NCI-H128 (cell line): ENCODE measurements around the gene TSPAN2.

Experiments
- DNase-seq: peaks from one replicate; lab custom pipeline; 2025; ENCODE audit not compliant: unreplicated experiment; lab: John Stamatoyannopoulos, UW

Gene TSPAN2

DNA sequence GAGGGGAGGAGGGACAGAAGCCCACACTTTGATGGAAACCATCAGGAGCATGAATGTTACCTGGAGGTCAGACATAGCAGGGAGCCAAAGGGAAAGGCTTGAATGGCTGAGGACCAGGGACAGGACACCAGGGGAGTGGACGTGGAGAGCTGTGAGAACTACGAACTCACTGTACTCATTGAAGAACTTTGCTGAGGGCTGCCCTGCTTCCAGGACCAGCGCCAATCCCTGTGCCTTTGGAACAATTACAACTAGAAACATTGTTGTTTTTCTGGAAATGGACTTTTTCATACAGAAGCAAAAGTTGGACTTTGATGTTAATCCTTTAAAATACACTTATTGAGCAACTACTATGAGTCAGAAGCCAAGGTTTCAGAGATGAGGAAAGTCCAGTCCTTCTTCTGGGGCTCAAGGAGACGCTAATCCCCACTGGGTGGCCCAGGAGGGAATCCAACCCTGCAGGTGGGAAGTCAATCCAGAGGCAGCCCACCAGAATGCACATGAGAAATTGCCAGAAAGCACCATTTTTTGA, 12.9 kb downstream of the TSPAN2 start:
- no peak for DNase-seq

DNA sequence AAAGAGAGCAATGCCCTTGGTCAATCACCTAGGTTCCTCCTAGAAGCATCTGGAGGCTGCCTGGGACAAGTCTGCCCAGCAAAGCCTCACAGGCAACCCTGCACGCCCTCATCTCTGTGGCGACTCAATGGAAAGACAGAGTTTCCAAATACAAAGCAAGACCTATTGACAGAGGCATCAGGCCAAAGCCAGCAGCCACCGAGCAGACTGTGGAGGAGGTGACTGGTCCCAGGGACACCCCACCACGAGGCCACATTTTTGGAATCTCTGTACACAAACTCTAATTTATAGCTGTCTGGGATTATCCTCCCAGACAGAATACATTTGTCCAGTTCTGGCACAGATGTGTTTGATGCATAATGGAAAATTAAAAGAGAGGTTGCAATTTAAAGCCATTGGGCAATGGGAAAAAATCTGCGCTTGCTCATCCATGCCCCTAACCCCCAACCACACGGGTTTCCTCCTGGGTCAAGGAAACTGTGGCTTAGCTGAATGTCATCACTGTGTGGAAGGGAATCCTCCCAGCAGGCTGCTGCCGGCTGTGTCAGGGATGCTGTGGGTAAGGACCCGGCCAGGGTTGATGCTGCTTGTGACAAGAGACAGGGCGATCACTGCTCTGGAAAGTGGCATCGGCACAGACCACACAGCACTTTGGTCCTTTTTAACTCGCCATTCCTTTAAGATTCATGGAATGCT, 14.3 kb downstream of the TSPAN2 start:
- DNase-seq: no peak

DNA sequence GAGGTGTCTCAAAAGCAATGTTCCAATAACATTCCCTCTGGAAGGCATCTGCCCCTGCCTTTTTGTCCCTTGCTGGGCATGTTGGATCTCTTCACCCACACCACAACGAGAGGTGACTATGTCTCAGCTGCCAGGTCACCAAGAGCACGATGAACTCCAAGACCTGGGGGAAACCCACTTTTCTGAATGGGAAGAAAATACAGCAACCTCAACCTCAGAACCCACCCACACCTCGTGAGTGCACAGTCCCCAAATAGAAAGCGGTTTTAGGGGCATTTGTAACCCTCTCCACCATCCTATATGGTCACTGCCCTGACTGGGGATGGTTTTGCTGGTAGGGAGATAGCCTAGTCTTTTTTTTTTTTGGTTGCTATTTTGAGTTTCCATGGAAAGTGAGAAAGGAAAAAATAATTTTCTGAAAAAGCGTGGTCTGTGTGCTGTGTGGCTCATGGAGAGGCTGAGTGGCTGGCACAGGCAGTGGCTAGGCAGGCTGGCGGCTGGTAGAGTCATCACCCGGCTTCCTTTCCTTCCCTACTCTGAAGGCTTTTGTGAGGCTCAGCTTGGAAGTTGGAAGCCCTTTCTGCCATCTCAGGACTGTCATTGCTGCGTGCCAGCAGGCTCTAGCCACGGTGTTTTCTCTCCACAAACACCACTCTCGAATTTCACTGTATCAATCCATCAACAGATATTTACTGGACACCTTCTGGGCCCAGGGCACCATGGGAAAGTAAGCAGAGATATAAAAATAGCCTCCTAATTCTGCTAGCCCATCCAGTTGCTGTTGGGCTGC, 15.8 kb downstream of the TSPAN2 start:
- DNase-seq: no peak

DNA sequence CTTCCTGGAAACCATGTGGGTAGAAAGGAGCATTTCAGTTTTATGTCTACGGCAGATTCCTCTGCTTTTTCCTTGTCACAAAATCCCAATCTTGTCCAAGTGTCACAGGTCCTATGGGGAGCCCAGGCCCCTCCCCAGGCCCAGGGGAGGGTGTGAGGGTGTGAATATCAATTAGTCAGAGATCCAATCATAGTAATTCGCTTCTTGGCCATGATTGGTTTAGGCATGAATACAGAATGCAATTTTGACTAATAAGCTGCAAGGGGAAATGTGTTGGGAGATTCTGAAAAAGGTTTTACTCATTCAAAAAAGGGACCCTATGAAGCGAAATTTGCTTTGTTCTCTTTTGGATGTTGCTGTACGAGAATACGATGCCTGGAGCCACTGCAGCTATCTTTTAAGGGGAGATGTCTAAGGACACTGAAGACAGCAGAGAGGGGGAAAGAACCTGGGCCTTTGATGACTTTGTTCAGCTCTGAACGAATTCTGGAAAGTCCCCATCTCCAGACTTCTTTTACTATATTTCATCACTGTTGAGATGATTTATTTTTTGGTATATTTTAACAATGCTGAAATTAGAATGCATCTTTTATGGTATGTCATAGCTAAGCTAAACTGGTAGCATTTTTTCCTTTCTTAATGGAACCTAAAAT, 18.2 kb downstream of the TSPAN2 start:
- DNase-seq: no peak

DNA sequence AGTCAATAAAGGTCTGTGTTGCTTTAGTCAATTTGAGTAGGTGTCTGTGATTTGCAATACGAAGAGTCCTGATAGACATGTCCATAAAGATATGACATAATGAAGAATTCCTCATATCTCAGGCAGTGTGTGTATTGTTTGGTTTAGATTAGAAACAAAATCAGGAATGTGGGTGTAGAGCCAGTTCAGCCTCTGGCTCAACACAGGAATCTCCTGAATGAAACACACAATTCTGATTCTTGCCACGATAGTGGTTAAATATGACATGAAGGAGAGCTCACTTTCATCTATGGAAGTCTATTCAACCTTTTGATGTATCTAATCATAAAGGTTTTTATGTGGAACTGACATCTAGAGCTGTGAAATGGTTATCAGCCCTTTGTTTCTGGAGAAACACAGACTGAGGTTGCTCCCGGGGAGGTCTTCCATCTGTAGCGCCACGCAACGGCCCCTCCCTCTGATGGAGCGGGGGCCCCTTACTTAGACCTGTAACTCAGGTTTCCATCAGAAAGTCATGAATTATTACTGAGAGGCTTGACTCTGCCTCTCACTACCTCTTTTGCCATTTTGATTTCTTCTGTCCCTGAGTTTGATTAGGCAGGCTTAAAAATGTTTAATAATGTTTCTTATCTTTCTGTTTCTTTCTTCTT, 19.5 kb downstream of the TSPAN2 start:
- no peak for DNase-seq

DNA sequence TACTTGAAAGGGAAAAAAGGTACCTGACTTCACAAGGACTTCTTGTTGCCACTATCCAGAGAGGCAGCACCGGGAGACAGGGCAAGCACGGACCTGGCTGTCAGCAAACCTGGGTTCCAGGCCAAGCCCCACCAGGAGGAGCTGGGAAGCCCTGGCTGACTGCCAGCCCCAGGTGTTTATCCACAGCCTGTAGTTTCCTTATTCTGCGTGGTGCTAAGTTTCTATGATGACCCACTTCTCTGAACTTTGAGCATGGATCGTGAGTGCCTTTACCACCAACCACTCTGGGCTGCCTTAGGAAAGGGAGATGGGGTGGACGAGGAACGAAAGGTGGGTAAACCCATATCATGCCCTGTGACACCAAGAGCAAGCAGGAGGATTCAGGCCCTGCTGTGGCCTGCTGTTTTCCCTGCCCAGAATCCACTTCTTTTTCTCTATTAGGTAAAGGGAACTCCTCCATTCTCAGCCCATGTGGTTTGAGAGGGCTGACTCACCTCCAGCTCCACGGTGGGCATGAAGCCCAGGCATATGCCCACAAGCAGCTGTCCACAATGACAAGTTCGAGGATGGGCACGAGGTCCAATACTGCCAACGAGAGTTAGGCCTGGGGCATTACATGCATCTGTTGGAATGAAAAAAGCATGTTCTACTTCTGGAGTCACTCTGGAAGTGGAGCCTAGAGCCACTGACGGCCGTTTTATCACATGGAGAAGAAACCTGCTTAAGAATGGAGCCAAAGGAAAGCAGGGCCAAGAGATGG, 20.3 kb downstream of the TSPAN2 start:
- no peak for DNase-seq

DNA sequence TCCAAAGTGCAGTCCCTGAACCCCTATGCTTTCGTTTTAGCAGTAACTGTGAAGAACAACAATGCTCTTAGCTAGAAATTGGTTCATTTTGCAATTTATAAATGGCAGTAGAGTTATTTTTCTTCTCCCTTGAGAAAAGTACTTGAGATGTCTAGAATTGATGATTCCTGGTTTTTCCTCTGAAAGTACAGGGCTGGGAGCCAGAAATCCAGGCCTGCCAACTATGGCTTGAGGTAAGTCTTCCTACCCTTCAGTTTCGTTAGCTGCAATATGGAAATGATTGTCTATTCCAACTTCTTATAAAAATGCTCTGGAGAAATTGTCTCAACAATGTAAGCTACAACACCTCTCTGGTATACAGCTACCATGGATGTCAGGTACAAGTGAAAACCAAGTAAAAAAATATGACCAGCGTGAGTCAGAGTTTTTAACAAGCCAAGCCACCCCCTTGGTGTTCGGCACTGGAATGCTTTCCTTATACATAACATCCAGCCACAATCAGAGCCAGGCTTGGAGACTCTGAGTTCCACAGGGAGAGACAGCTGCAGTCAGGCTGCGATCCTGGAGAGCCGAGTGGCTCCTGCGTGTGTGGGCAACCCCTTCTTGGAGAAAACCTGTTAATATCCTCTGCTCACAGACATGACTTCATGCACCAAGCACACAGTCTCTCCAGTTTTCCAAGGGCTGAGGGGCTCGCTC, 22.0 kb downstream of the TSPAN2 start:
- no peak for DNase-seq

DNA sequence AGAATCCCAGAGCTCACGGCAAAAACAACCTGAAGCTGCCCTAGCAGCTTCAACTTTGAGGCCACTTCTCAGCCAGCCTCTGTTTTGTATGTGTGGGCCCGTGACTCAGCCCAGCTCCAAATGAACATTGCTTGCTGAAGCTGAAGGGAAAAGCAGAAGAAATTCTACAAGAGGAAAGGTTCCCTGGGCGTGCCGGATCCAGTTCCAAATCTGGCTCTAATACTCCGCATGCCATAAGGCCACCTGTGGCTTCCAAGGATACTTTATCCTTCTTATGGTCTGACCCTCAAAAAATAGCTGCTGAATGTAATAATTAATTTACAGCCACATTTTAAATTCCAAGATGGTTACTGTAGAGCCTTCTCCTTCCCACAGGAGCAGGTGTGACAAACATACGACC, 24.3 kb downstream of the TSPAN2 start:
- no peak for DNase-seq

DNA sequence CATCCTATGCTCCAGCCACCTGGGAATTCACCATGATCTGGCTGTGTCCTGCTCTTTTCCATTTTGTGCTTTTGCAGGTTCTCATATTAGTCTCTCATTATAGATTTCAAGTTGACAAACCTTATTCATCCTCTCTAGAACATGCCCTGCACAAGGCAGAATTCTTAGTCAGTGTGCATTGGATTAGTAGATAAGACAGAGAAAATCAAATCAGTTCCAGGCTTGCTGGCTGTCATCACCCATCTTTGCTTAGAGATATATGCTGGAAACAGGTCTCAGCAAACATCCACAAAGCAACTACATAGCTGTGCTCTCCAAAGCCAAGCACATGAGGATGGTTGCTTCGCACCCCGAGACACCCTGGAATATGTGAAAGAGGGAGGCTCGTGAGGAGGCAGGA, 24.8 kb downstream of the TSPAN2 start:
- DNase-seq: no peak

DNA sequence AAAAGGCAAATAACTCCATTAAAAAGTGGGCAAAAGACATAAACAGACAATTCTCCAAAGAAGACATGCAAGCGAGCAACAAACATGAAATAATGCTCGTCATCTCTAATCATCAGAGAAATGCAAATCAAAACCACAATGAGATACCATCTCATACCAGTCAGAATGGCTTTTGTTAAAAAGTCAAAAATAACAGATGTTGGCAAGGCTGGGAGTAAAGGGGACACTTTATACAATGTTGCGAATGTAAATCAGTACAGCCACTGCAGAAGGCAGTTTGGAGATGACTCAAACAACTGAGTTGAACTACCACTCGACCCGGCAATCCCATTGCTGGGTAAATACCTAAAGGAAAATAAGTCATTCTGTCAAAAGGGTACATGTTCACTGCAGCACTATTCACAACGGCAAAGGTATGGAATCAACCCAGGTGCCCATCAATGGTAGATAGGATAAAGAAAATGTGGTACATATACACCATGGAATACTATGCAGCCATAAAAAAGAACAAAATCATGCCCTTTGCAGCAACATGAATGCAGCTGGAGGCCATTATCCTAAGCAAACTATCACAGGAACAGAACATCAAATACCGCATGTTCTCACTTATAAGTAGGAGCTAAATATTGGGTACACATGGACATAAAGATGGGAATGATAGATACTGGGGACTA, 25.9 kb downstream of the TSPAN2 start:
- DNase-seq: no peak

DNA sequence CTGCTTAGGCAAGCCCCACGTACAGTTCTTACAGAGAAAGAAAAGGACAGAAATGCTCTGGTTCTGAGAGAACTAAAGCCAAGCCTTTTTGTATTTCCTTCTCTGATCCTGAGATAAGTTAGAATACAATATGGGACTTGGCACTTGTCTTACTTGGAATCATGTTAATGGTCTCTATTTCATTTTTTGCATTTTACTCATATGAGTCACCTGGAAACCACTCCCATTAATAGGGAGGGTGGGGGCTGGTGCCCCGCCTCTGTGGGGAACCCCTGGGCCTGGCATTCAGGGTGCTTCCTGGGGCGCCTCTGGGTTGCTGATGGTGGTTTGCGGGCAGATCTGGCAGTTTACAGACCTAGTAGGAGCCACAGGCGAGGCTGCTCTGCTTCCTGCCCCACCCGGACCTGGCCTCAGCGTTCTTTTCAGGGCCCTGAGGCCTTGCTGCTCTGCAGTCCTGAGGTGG, 26.7 kb downstream of the TSPAN2 start:
- no peak for DNase-seq

DNA sequence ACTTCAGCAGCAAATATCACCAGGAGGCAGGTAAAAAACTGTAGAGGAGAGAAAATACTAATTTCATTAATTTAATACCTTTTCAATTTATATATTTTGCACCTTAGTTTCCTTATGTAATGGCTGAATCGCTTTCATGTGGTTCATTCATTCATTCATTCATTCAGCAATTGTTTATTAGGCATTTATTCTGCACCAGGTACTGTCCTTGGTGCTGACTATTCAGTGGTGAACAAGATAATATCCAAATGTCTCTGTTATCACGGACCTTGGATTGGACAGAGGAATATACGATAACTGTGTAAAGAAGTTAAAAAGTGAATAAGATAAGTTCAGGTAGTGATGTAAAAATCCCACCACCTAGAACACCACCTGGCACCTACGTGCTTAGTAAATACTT, 28.8 kb downstream of the TSPAN2 start:
- no peak for DNase-seq

DNA sequence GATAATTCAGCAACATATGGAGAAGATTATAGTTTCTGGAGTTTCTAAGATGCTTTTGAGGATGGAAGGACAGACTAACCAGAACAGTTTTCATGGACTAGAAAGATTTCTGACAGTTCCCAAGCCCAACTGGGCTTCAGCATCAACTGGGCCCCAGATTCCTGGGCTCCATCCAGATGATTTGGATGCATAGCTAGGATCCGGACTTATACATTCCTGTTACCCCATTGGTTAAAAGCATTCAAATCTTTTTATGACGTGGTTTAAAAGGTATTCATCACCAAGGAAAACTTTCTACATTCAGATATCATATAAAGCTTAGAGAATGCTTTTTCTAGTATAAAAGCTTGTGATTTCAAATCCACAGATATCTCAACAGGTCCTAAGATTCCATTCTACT, 30.0 kb downstream of the TSPAN2 start:
- DNase-seq: no peak

DNA sequence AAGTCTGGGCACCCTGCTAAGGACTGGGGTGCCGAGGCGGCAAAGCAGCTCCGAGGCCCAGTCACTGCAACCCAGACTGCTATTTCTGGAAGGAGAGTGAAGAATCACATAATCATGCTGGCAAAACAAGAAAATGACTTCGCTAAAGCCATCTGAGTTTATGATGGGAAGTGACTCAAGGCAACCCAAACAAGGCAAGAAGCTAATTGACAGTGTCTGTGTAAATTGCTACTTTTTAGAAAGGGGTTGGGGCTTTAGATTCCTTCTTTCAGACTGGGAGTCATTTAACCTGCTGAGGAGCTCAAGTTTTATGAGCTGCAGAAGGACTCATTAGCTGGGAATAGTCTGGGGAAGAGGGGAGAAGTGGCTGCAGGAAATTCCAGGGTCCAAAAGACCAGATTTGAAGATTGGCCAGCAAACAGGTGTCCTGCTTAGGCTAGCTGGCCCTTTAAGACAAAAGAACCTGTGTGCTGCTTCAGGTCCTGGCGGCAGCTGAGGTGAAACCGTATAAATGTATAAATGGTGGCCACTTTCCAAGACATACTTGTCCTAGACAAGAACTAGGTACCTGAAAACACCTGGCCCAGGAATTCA, 31.5 kb downstream of the TSPAN2 start:
- no peak for DNase-seq

DNA sequence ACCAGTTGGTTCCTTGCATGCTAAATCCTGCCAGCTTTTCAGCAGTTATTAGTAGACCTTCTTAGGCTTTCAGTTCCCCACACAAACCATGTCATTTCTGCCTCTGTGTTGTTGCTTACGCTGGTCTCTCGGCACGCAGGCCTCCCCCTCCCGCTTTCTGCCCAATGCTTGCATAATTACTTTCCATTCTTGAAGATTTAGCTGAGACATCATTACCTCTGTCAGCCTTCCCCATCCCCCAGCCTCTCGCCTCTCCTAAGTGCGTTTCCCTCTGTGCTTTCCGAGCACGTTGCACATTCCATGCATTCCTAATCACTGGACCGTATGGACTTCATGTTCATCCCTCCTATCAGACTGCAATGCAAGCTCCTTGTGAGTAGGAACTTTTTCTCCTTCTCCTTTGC, 32.9 kb downstream of the TSPAN2 start:
- no peak for DNase-seq

DNA sequence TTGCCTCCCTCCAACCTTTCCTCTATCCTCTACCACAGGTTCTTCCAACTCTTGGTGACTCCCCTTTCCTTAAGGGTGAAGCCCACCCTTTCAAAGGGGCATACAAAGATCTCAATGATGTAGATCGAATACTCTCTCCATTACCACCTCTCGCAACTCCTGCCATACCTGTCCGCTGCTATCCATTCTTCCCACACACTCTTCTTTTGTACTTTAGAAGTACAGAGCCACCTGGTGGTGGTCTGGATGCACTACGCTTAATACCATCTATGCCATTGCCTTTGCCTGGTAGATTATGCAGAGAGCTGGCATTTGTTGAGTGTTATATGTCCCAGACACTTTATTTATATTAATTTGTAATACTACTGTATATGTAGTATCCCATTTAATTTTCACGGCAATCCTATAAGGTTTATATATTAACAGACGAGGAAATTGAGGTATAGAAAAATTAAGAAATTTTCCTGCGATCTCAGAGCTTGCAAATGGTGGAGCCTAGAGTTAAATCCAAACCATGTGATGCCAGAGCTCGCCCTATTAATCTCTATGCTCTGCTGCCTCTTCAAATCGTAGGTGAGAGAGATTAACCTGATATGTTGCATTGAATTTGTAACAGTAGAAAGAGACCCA, 36.7 kb downstream of the TSPAN2 start:
- DNase-seq: no peak

DNA sequence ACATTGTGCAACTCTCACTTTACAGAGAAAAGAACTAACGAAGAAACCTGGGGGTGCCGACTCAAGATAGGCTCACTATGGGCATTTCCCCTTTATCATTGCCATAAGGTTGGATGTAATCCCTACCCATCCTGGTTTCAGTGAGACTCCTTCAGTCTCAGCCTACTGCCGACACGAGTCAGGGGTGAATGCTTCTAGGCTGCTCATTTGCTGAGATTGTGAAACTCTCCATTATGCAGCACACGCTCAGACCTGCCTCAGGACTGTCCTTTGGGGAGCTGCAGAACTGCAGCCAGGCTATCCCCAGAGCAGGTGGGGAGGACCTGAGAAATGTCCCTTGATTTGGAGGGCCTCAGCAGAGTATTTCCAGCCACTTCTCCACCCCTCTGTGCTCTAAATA, 37.5 kb downstream of the TSPAN2 start:
- no peak for DNase-seq

DNA sequence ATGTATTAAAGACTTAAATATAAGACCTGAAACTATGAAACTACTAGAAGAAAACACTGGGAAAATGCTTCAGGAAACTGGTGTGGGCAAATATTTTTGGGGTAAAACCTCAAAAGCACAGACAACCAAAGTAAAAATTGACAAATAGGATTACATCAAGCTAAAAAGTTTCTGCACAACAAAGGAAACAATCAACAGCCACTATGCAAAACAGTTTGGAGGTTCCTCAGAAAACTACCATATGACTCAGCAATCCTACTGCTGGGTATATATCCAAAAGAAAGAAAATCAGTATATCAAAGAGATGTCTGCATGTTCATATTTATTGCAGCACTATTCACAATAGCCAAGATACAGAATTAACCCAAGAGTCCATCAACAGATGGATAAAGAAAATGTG, 42.6 kb downstream of the TSPAN2 start:
- DNase-seq: no peak

DNA sequence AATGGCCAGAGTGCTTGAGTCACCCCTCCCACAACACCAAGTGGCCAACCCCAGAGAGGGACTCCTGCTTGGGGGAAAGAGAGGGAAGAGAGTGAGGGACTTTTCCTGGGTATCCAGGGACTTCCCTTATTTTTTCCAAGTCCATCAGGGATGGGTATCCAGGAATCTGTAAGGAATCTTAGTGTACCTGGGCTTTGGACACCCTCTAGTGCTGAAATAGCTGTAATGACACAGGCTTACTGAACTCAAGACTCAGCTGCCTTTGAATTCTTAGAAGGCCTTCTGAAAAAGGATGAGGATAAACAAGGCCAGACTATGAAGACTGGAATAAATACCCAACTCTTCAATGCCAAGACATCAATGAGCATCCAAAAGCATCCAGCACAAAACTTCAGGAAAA, 47.6 kb downstream of the TSPAN2 start:
- DNase-seq: no peak
